Measurements from ENCODE around the gene FOXF1.

DNA sequence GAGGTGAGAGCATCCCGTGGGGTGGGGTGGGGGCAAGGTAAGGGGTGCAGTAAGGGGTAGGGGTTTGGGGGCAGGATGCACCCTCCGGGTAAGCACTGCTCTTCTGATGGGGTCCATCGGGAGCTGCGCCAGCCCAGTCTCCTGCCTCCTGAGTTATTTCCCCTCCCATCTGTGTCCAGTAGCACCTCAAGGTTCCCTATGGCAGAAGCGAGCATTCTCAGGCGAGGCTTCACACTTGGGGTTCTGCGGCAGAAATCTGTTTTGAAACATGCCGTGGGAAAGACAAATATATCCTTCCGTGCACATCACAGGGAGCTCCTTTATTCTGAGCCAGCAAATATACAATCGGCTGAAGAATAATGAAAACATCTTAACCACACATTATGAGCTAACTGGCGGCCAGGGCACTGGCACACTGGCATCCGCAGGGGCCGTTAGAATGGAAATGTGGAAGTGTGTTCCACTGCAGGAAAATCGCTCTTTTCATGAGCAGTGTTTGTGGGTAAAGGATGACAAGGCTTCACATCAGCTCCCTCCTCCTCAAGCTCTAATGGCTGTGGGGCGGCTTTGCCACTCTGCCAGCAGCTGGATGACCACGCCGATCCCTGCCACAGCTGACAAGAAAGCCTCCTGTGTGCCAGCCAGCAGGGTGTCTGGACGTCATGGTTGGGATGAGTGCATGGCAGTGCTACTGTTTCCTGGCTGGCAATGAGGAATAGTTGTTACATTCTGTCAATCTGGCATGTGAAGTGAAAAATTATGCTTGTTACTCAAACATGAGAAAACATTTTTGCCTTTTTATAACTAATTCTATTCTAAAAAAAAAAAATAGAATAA, 24.7 kb downstream of the FOXF1 start:
- TF ChIP-seq, protein P1, sequence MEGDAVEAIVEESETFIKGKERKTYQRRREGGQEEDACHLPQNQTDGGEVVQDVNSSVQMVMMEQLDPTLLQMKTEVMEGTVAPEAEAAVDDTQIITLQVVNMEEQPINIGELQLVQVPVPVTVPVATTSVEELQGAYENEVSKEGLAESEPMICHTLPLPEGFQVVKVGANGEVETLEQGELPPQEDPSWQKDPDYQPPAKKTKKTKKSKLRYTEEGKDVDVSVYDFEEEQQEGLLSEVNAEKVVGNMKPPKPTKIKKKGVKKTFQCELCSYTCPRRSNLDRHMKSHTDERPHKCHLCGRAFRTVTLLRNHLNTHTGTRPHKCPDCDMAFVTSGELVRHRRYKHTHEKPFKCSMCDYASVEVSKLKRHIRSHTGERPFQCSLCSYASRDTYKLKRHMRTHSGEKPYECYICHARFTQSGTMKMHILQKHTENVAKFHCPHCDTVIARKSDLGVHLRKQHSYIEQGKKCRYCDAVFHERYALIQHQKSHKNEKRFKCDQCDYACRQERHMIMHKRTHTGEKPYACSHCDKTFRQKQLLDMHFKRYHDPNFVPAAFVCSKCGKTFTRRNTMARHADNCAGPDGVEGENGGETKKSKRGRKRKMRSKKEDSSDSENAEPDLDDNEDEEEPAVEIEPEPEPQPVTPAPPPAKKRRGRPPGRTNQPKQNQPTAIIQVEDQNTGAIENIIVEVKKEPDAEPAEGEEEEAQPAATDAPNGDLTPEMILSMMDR (IDR thresholded peaks at IDR 0.05) = no peak
- TF ChIP-seq POLR2AphosphoS5 (IDR thresholded peaks at IDR 0.05; ENCODE audit: low read depth, low read length) (no peak), TCF7L2 (IDR thresholded peaks at IDR 0.05; ENCODE audit: low read depth, low read length) (no peak), SIN3A (IDR thresholded peaks at IDR 0.05; ENCODE audit: borderline replicate concordance, insufficient read depth, low read depth, low read length) (no peak)
- TF ChIP-seq, protein P2, sequence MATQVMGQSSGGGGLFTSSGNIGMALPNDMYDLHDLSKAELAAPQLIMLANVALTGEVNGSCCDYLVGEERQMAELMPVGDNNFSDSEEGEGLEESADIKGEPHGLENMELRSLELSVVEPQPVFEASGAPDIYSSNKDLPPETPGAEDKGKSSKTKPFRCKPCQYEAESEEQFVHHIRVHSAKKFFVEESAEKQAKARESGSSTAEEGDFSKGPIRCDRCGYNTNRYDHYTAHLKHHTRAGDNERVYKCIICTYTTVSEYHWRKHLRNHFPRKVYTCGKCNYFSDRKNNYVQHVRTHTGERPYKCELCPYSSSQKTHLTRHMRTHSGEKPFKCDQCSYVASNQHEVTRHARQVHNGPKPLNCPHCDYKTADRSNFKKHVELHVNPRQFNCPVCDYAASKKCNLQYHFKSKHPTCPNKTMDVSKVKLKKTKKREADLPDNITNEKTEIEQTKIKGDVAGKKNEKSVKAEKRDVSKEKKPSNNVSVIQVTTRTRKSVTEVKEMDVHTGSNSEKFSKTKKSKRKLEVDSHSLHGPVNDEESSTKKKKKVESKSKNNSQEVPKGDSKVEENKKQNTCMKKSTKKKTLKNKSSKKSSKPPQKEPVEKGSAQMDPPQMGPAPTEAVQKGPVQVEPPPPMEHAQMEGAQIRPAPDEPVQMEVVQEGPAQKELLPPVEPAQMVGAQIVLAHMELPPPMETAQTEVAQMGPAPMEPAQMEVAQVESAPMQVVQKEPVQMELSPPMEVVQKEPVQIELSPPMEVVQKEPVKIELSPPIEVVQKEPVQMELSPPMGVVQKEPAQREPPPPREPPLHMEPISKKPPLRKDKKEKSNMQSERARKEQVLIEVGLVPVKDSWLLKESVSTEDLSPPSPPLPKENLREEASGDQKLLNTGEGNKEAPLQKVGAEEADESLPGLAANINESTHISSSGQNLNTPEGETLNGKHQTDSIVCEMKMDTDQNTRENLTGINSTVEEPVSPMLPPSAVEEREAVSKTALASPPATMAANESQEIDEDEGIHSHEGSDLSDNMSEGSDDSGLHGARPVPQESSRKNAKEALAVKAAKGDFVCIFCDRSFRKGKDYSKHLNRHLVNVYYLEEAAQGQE (IDR thresholded peaks at IDR 0.05; ENCODE audit: insufficient read depth in 1 of 2, low read depth in 2 of 2, low read length in 1 of 2) = no peak

Measured in Panc1 (cell line).